HepG2 (cell line): ENCODE measurements around the gene PLEKHG7. TPM values are rescaled to one million over a fixed set of nuclear protein-coding genes. Genes with fewer than 3 reads are reported as not detected.

Experiments
- ATAC-seq: fragments of 200-7000 bp; cut with Tn5 transposase; 3 replicates; pipeline ENCODE4 v1.9.1; 2020; ENCODE audit warnings: mild to moderate bottlenecking, moderate library complexity
- BruUV-seq: library from RNA; stranded (reverse); fragments of 400-500 nt; replicated peaks from 2 replicates; lab custom pipeline; 2021; lab: Mats Ljungman, UMichigan
- CTCF ChIA-PET: fragments of 300-600 bp; formaldehyde crosslinking; extraction: SDS; loops from one replicate; lab custom pipeline; 2021; ENCODE audit warnings: low total read pairs, inconsistent platforms, low intra/inter-chr PET ratio; lab: Yijun Ruan, JAX
- POLR2A ChIA-PET: fragments of 350-600 bp; sonication (Branson Sonifier 250); formaldehyde crosslinking; loops from one replicate; lab custom pipeline; 2020; ENCODE audit warnings: antibody characterized with exemption, inconsistent platforms; lab: Yijun Ruan, JAX
- DNase-seq: peaks from one replicate; pipeline ENCODE4 v3.0.0-alpha.2; 2015; ENCODE audit warnings: low spot score
- FAIRE-seq: peaks from 3 replicates; lab custom pipeline; 2011; peaks lifted over from hg19 to GRCh38; lab: Jason Lieb, UNC
- H2AFZ ChIP-seq: one replicate; pipeline ENCODE4 v1.6.1; 2011; ENCODE audit warnings: low read length, inconsistent platforms
- H3K27ac ChIP-seq: fragments of 300-600 bp; 3 replicates; pipeline ENCODE4 v1.8.0; 2011; ENCODE audit warnings: mixed run types, mild to moderate bottlenecking, mixed read lengths, low read length, inconsistent platforms; ENCODE audit not compliant: insufficient read depth; ENCODE audit errors: extremely low read length
- H3K27me3 ChIP-seq, 2 experiments: fragments of 200-600 bp in 1 of 2; 2 replicates in 1 of 2; 3 replicates in 1 of 2; pipeline versions ENCODE4 v1.6.0 to v1.8.0; 2011; ENCODE audit warnings: low read length in 2 of 2, mild to moderate bottlenecking in 2 of 2, moderate library complexity in 2 of 2, inconsistent platforms in 1 of 2; ENCODE audit not compliant: insufficient read depth in 2 of 2, control insufficient read depth in 1 of 2
- H3K36me3 ChIP-seq, 2 experiments: fragments of 200-600 bp in 1 of 2; replicated peaks in 1 of 2; 2 replicates in 1 of 2; 3 replicates in 1 of 2; pipeline versions ENCODE4 v1.5.1 to v1.8.0; 2011; ENCODE audit warnings: low read length in 2 of 2, inconsistent platforms in 1 of 2; ENCODE audit not compliant: insufficient read depth in 2 of 2, control insufficient read depth in 1 of 2
- H3K4me1 ChIP-seq: 2 replicates; pipeline ENCODE4 v1.5.1; 2012; ENCODE audit warnings: low read length, inconsistent platforms; ENCODE audit not compliant: insufficient read depth
- H3K4me2 ChIP-seq: 2 replicates; pipeline ENCODE4 v1.6.0; 2011; ENCODE audit warnings: low read depth, low read length, inconsistent platforms
- H3K4me3 ChIP-seq, 3 experiments: fragments of 200-600 bp in 1 of 3; sonication (generic), shearing (Covaris generic) in 1 of 3; replicated peaks in 1 of 3; 2 replicates each; pipeline ENCODE4 v1.5.1; 2011 to 2016; ENCODE audit warnings: low read length in 3 of 3, inconsistent platforms in 2 of 3, low read depth in 2 of 3, mild to moderate bottlenecking in 2 of 3, control low read depth in 1 of 3, mixed read lengths in 1 of 3; ENCODE audit not compliant: insufficient read depth in 1 of 3
- H3K79me2 ChIP-seq: one replicate; pipeline ENCODE4 v1.6.1; 2011; ENCODE audit warnings: low read length, inconsistent platforms; ENCODE audit not compliant: insufficient read depth
- H3K9ac ChIP-seq: 2 replicates; pipeline ENCODE4 v1.6.0; 2011; ENCODE audit warnings: mild to moderate bottlenecking, low read depth, low read length, inconsistent platforms; ENCODE audit not compliant: insufficient read depth
- H3K9me3 ChIP-seq: 2 replicates; pipeline ENCODE4 v1.5.1; 2012; ENCODE audit warnings: mild to moderate bottlenecking, low read length
- H4K20me1 ChIP-seq: 2 replicates; pipeline ENCODE4 v1.6.0; 2011; ENCODE audit warnings: inconsistent platforms, mild to moderate bottlenecking, low read length, moderate library complexity; ENCODE audit not compliant: insufficient read depth
- BRCA1 ChIP-seq: sonication (generic); formaldehyde crosslinking; IDR thresholded peaks from 2 replicates; pipeline ENCODE4 v1.4.0; 2020; ENCODE audit warnings: missing genetic modification reagents
- KLF16 ChIP-seq, 2 experiments: sonication (generic) in 1 of 2; formaldehyde crosslinking in 1 of 2; IDR thresholded peaks; 2 replicates each; pipeline versions ENCODE4 v1.6.1 to v1.8.0; 2016 to 2023; ENCODE audit warnings: missing genetic modification reagents in 2 of 2, missing compliant biosample characterization in 1 of 2
- MAZ ChIP-seq, 2 experiments: sonication (generic) in 1 of 2; formaldehyde crosslinking in 1 of 2; IDR thresholded peaks; 2 replicates each; pipeline versions ENCODE4 v1.5.0 to v1.6.1; 2012 to 2020; ENCODE audit warnings: low read depth in 2 of 2, mild to moderate bottlenecking in 2 of 2, borderline replicate concordance in 1 of 2, improper control_type of control experiment in 1 of 2, low read length in 1 of 2, missing genetic modification reagents in 1 of 2, moderate library complexity in 1 of 2
- POGZ ChIP-seq: sonication (generic); formaldehyde crosslinking; IDR thresholded peaks from 2 replicates; pipeline ENCODE4 v1.4.0; 2020; ENCODE audit warnings: mild to moderate bottlenecking, missing genetic modification reagents
- SP1 ChIP-seq, 2 experiments: fragments of 450-650 bp in 1 of 2; sonication (generic) in 1 of 2; formaldehyde crosslinking in 1 of 2; IDR thresholded peaks; 2 replicates each; pipeline versions ENCODE4 v1.4.0 to v1.6.1; 2016 to 2020; ENCODE audit warnings: missing genetic modification reagents in 1 of 2
- TP53 ChIP-seq: sonication (generic); formaldehyde crosslinking; conservative IDR thresholded peaks from 2 replicates; pipeline ENCODE4 v1.4.0; 2020; ENCODE audit warnings: missing genetic modification reagents
- TRIM24 ChIP-seq: sonication (generic); formaldehyde crosslinking; IDR thresholded peaks from 2 replicates; pipeline ENCODE4 v1.8.0; 2022; ENCODE audit warnings: mild to moderate bottlenecking, missing genetic modification reagents
- ZFAT ChIP-seq: sonication (generic); formaldehyde crosslinking; conservative IDR thresholded peaks from 2 replicates; pipeline ENCODE4 v1.8.1; 2023; ENCODE audit warnings: missing genetic modification reagents, inconsistent platforms
- ZNF446 ChIP-seq: sonication (generic); formaldehyde crosslinking; IDR thresholded peaks from 2 replicates; pipeline ENCODE4 v1.5.0; 2020; ENCODE audit warnings: mild to moderate bottlenecking, missing genetic modification reagents
- ZNF567 ChIP-seq: sonication (generic); formaldehyde crosslinking; IDR thresholded peaks from 2 replicates; pipeline ENCODE4 v1.8.1; 2023; ENCODE audit warnings: mild to moderate bottlenecking, missing genetic modification reagents, borderline replicate concordance
- ZNF790 ChIP-seq: sonication (generic); formaldehyde crosslinking; IDR thresholded peaks from 2 replicates; pipeline ENCODE4 v1.8.0; 2022; ENCODE audit warnings: missing genetic modification reagents, mild to moderate bottlenecking, borderline replicate concordance
- WGBS: methylation state at CpG from one replicate; pipeline ENCODE4 v1.1.6; 2017; ENCODE audit warnings: low lambda C conversion rate; 5-methylcytosine and 5-hydroxymethylcytosine counted together
- in situ Hi-C: cut with HindIII; loops from 2 replicates; pipeline ENCODE4 v1.10.0; 2017; ENCODE audit warnings: low pct_unique_long_range_greater_than_20kb; ENCODE audit not compliant: extremely low pct_ligation_motif_present
- intact Hi-C: fragments of 100-400 bp; cut with micrococcal nuclease; formaldehyde crosslinking; loops from one replicate; pipeline ENCODE4 v1.10.0; 2022; ENCODE audit not compliant: unreplicated experiment
- polyA plus RNA-seq, 8 experiments: library from polyadenylated mRNA; depleted of rRNA in 3 of 8; stranded (reverse) in 7 of 8; unstranded in 1 of 8; fragments of >200 nt; fragmentation: Illumina TruSeq in 4 of 8; extraction: Trizol in 4 of 8; gene quantifications; 2 replicates each; pipeline versions ENCODE4 v1.2.1 to v1.2.3, GENCODE V29; 2011 to 2016; ENCODE audit warnings: low read depth in 4 of 8, missing spikeins in 1 of 8, mixed read lengths in 1 of 8; ENCODE audit not compliant: insufficient read depth in 1 of 8
- total RNA-seq, 5 experiments: library from RNA; depleted of rRNA; stranded (reverse); fragments of >200 nt; fragmentation: Illumina TruSeq; extraction: Trizol; gene quantifications; 2 replicates each; pipeline ENCODE4 v1.2.3, GENCODE V29; 2016; ENCODE audit warnings: low read depth in 1 of 5
- TF ChIP-seq, protein P1 (sequence below): sonication (generic); formaldehyde crosslinking; IDR thresholded peaks from 2 replicates; pipeline ENCODE4 v1.9.0; 2021; ENCODE audit warnings: missing genetic modification reagents, mild to moderate bottlenecking, borderline replicate concordance
- TF ChIP-seq, protein P2 (sequence below), 2 experiments: fragments of 450-650 bp in 1 of 2; sonication (generic) in 1 of 2; formaldehyde crosslinking; IDR thresholded peaks; 2 replicates each; pipeline versions ENCODE4 v1.5.0 to v1.8.0; 2020 to 2022; ENCODE audit warnings: mild to moderate bottlenecking in 1 of 2, missing genetic modification reagents in 1 of 2
- TF ChIP-seq, protein P3 (sequence below): sonication (generic); formaldehyde crosslinking; IDR thresholded peaks from 2 replicates; pipeline ENCODE4 v1.4.0; 2020; ENCODE audit warnings: missing genetic modification reagents
- TF ChIP-seq, protein P4 (sequence below): IDR thresholded peaks from 2 replicates; pipeline ENCODE4 v1.6.1; 2018; ENCODE audit warnings: missing genetic modification reagents, mild to moderate bottlenecking, missing compliant biosample characterization
- TF ChIP-seq, protein P5 (sequence below): IDR thresholded peaks from 2 replicates; pipeline ENCODE4 v1.6.1; 2016; ENCODE audit warnings: mild to moderate bottlenecking

PLEKHG7 gene
- total and polyA plus RNA-seq, 2 of the 13 experiments (the other 11 are each of a cell fraction or from before 2014, with no cell fraction given) = not detected

DNA sequence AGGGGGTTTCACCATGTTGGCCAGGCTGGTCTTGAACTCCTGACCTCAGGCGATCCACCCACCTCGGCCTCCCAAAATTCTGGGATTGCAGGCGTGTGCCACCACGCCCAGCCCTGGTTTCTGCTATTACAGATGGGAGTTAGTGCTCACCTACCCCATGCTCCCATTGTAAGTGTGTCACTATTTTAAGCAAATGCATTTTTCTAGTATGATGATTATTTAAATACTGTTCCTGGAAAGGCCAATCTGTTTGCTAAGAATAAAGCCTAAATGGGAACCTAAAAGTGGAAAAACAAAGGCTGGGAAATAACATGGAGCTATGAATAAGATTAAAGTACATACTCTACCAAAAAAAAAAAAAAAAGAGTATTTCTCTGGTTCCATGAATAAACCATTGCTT lies 45.0 kb upstream of the PLEKHG7 start (continued):
- TF ChIP-seq, protein P1, sequence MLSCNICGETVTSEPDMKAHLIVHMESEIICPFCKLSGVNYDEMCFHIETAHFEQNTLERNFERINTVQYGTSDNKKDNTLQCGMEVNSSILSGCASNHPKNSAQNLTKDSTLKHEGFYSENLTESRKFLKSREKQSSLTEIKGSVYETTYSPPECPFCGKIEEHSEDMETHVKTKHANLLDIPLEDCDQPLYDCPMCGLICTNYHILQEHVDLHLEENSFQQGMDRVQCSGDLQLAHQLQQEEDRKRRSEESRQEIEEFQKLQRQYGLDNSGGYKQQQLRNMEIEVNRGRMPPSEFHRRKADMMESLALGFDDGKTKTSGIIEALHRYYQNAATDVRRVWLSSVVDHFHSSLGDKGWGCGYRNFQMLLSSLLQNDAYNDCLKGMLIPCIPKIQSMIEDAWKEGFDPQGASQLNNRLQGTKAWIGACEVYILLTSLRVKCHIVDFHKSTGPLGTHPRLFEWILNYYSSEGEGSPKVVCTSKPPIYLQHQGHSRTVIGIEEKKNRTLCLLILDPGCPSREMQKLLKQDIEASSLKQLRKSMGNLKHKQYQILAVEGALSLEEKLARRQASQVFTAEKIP (CRISPR knock-in tag) = no peak
- TF ChIP-seq, protein P2, sequence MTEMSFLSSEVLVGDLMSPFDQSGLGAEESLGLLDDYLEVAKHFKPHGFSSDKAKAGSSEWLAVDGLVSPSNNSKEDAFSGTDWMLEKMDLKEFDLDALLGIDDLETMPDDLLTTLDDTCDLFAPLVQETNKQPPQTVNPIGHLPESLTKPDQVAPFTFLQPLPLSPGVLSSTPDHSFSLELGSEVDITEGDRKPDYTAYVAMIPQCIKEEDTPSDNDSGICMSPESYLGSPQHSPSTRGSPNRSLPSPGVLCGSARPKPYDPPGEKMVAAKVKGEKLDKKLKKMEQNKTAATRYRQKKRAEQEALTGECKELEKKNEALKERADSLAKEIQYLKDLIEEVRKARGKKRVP (CRISPR knock-in tag; IDR thresholded peaks at IDR 0.05) = no peak

DNA sequence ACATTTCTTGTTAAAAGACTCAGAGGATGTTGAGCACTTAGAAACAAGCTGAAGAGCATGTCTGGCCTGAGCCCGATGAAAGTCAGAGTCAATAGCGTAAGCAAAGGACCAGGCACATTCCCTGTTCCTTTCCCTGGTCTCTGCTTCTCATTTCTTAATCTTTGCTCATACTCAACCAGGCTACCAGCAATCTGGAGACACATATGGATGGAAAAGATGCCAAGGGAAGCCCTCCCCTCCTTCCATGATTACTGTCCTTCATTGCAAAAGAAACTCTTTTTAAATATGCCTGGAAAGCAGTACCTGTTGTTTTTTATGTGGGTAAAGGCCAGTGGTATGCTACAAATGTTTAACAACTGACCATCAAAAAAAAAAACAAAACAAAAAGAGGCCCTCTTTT lies 44.2 kb upstream of the PLEKHG7 start:
- Histone ChIP-seq H3K79me2 (no peaks in the 10 kb centered on the region), H3K36me3 (no peaks in the 10 kb centered on the region), H4K20me1 (no peaks in the 10 kb centered on the region), H3K27me3 (no peaks in the 10 kb centered on the region), H3K4me3 (no peak overlapping the region), H3K9me3 (no peaks in the 10 kb centered on the region), H3K4me2 (no peak overlapping the region), H3K27ac (no peak overlapping the region), H3K9ac (no peak overlapping the region), H3K4me1 (no peaks in the 10 kb centered on the region), H2AFZ (no peak overlapping the region)
- ChIA-PET CTCF (no interaction called here), POLR2A (no interaction called here)
- BruUV-seq = no TSS peak
- FAIRE-seq (no peak), DNase-seq (no peak), ATAC-seq (no peak)
- in situ Hi-C loops (no loop called here), intact Hi-C loops (no loop called here)
- 29% methylated on average over 2 of the region's 2 CpGs for WGBS
- TF ChIP-seq, protein P3, sequence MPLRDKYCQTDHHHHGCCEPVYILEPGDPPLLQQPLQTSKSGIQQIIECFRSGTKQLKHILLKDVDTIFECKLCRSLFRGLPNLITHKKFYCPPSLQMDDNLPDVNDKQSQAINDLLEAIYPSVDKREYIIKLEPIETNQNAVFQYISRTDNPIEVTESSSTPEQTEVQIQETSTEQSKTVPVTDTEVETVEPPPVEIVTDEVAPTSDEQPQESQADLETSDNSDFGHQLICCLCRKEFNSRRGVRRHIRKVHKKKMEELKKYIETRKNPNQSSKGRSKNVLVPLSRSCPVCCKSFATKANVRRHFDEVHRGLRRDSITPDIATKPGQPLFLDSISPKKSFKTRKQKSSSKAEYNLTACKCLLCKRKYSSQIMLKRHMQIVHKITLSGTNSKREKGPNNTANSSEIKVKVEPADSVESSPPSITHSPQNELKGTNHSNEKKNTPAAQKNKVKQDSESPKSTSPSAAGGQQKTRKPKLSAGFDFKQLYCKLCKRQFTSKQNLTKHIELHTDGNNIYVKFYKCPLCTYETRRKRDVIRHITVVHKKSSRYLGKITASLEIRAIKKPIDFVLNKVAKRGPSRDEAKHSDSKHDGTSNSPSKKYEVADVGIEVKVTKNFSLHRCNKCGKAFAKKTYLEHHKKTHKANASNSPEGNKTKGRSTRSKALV (CRISPR knock-in tag) = no peak
- TF ChIP-seq KLF16 (CRISPR knock-in tag; IDR thresholded peaks at IDR 0.05) (no peak), SP1 (IDR thresholded peaks at IDR 0.05) (no peak), SP1 (CRISPR knock-in tag; IDR thresholded peaks at IDR 0.05) (no peak), MAZ (IDR thresholded peaks at IDR 0.05; ENCODE audit: borderline replicate concordance, low read depth, low read length) (no peak), MAZ (CRISPR knock-in tag; IDR thresholded peaks at IDR 0.05; ENCODE audit: low read depth) (no peak), TP53 (CRISPR knock-in tag) (no peak), TRIM24 (no peak), ZNF790 (CRISPR knock-in tag) (no peak), ZNF446 (CRISPR knock-in tag) (no peak), ZFAT (CRISPR knock-in tag) (no peak), POGZ (no peak), ZNF567 (CRISPR knock-in tag) (no peak), BRCA1 (CRISPR knock-in tag) (no peak)
- TF ChIP-seq, protein P4, sequence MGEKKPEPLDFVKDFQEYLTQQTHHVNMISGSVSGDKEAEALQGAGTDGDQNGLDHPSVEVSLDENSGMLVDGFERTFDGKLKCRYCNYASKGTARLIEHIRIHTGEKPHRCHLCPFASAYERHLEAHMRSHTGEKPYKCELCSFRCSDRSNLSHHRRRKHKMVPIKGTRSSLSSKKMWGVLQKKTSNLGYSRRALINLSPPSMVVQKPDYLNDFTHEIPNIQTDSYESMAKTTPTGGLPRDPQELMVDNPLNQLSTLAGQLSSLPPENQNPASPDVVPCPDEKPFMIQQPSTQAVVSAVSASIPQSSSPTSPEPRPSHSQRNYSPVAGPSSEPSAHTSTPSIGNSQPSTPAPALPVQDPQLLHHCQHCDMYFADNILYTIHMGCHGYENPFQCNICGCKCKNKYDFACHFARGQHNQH (CRISPR knock-in tag) = no peak
- TF ChIP-seq, protein P5, sequence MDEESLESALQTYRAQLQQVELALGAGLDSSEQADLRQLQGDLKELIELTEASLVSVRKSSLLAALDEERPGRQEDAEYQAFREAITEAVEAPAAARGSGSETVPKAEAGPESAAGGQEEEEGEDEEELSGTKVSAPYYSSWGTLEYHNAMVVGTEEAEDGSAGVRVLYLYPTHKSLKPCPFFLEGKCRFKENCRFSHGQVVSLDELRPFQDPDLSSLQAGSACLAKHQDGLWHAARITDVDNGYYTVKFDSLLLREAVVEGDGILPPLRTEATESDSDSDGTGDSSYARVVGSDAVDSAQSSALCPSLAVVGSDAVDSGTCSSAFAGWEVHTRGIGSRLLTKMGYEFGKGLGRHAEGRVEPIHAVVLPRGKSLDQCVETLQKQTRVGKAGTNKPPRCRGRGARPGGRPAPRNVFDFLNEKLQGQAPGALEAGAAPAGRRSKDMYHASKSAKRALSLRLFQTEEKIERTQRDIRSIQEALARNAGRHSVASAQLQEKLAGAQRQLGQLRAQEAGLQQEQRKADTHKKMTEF (CRISPR knock-in tag) = no peak
